Thyroid gland (tissue), 4 donors: Measurements from ENCODE around the gene DZIP1. TPM values are rescaled to one million over a fixed set of nuclear protein-coding genes. Genes with fewer than 3 reads are reported as not detected.

Source experiments
- DNase-seq, 2 donors: peaks; one replicate each; pipeline ENCODE4 v3.0.0-alpha.2; 2019
- H3K27ac ChIP-seq, 3 donors: fragments of 200-600 bp; sonication (generic); 1 replicate in 2 of 3; 2 replicates in 1 of 3; pipeline ENCODE4 v1.5.1; 2016 to 2019; ENCODE audit warnings: mild to moderate bottlenecking in 1 of 3, moderate library complexity in 1 of 3
- H3K27me3 ChIP-seq: fragments of 200-600 bp; sonication (generic); one replicate; pipeline ENCODE4 v1.5.1; 2019
- H3K36me3 ChIP-seq, 2 donors: fragments of 200-600 bp; sonication (generic); one replicate each; pipeline ENCODE4 v1.5.1; 2016 to 2019
- H3K4me1 ChIP-seq, 2 donors: fragments of 200-600 bp; sonication (generic); one replicate each; pipeline ENCODE4 v1.5.1; 2017 to 2019
- H3K4me3 ChIP-seq, 3 donors: fragments of 200-600 bp; sonication (generic); replicated peaks in 1 of 3; 1 replicate in 2 of 3; 2 replicates in 1 of 3; pipeline ENCODE4 v1.5.1; 2016; ENCODE audit warnings: mild to moderate bottlenecking in 1 of 3
- H3K9me3 ChIP-seq: fragments of 200-600 bp; sonication (generic); one replicate; pipeline ENCODE4 v1.5.1; 2017
- CTCF ChIP-seq, 6 experiments: fragments of 200-600 bp in 3 of 6; fragments of 450-650 bp in 3 of 6; sonication (generic) in 3 of 6; IDR thresholded peaks; one replicate each; pipeline ENCODE4 v1.5.1; 2016 to 2019; ENCODE audit warnings: antibody characterized with exemption in 6 of 6, mild to moderate bottlenecking in 2 of 6, inconsistent platforms in 1 of 6, moderate library complexity in 1 of 6
- POLR2A ChIP-seq, 2 donors: fragments of 450-650 bp; IDR thresholded peaks; one replicate each; pipeline ENCODE4 v1.6.1; 2017; ENCODE audit warnings: antibody characterized with exemption in 2 of 2, mild to moderate bottlenecking in 2 of 2, moderate library complexity in 1 of 2
- WGBS, 2 donors: methylation state at CpG; one replicate each; pipeline ENCODE4 v1.1.5; 2017; 5-methylcytosine and 5-hydroxymethylcytosine counted together
- intact Hi-C: fragments of 100-400 bp; cut with DNase I; formaldehyde crosslinking; loops from one replicate; pipeline ENCODE4 v1.15.1; 2023
- total RNA-seq, 4 donors: library from RNA; depleted of rRNA; stranded (reverse); fragments of >200 nt; gene quantifications; one replicate each; pipeline ENCODE4 v1.2.3, GENCODE V29; 2016

DZIP1 gene
- total RNA-seq, 4 donors from 2014 or later: 4.3 to 8.5 (median 6.3) TPM

- Histone ChIP-seq H3K36me3 (no peaks in the 10 kb centered on the region), H3K4me3 (no peak overlapping the region), H3K27ac (no peak overlapping the region), H3K9me3 (no peaks in the 10 kb centered on the region), H3K4me1 (no peaks in the 10 kb centered on the region), H3K27me3 (no peaks in the 10 kb centered on the region)
- TF ChIP-seq CTCF (IDR thresholded peaks at IDR 0.05): no peak
- no peak for TF ChIP-seq POLR2A (IDR thresholded peaks at IDR 0.05)
- 70 to 77% methylated on average over 10 of the region's 10 CpGs for WGBS, 2 donors
- DNase-seq: peak; percentile 70 to 73
- intact Hi-C loops: no loop called here
Observed at GRCh38 chr13:95620825-95621498, 23.5 kb downstream of the DZIP1 start.

- no peaks in the 10 kb centered on the region for H3K27me3 ChIP-seq
- no peaks in the 10 kb centered on the region for H3K4me1 ChIP-seq
- WGBS, 2 donors: 83% methylated on average over 2 of the region's 2 CpGs
- H3K9me3 ChIP-seq: no peaks in the 10 kb centered on the region
- no peak overlapping the region for H3K4me3 ChIP-seq
- no peak for DNase-seq
- TF ChIP-seq POLR2A (IDR thresholded peaks at IDR 0.05) (no peak), CTCF (IDR thresholded peaks at IDR 0.05) (no peak)
- H3K27ac ChIP-seq: no peak overlapping the region
- H3K36me3 ChIP-seq: no peaks in the 10 kb centered on the region
- intact Hi-C loops: no loop called here
Observed at GRCh38 chr13:95620030-95620824, 24.3 kb downstream of the DZIP1 start.

- Histone ChIP-seq H3K4me1 (no peaks in the 10 kb centered on the region), H3K9me3 (no peaks in the 10 kb centered on the region), H3K27ac (no peak overlapping the region), H3K36me3 (no peaks in the 10 kb centered on the region), H3K27me3 (no peaks in the 10 kb centered on the region), H3K4me3 (no peak overlapping the region)
- intact Hi-C loops: no loop called here
- 68 to 74% methylated on average over 3 of the region's 3 CpGs for WGBS, 2 donors
- no peak for DNase-seq
- TF ChIP-seq CTCF (IDR thresholded peaks at IDR 0.05): no peak
- TF ChIP-seq POLR2A (IDR thresholded peaks at IDR 0.05): no peak
Observed at GRCh38 chr13:95615539-95615938, 29.0 kb downstream of the DZIP1 start.

GRCh38 chr13:95614641-95615245, 29.8 kb downstream of the DZIP1 start:
- Histone ChIP-seq H3K4me3 (no peak overlapping the region), H3K4me1 (no peaks in the 10 kb centered on the region), H3K9me3 (no peaks in the 10 kb centered on the region), H3K27ac (no peak overlapping the region), H3K36me3 (no peaks in the 10 kb centered on the region), H3K27me3 (no peaks in the 10 kb centered on the region)
- intact Hi-C loops: no loop called here
- 92 to 95% methylated on average over 7 of the region's 7 CpGs for WGBS, 2 donors
- DNase-seq: no peak
- TF ChIP-seq POLR2A (IDR thresholded peaks at IDR 0.05) (no peak), CTCF (IDR thresholded peaks at IDR 0.05) (no peak)
